HEK293 (cell line): ENCODE measurements around the gene CHST5.

Experiments
- MYNN ChIP-seq: fragments of 450-650 bp; formaldehyde crosslinking; IDR thresholded peaks from 2 replicates; pipeline ENCODE4 v1.5.1; 2016; ENCODE audit warnings: missing biosample characterization, missing genetic modification characterization, borderline replicate concordance
- TCF7L2 ChIP-seq: IDR thresholded peaks from 2 replicates; pipeline ENCODE4 v1.6.1; 2011; ENCODE audit warnings: low read depth, mild to moderate bottlenecking, inconsistent platforms, low read length, moderate library complexity, borderline replicate concordance
- ZNF23 ChIP-seq: fragments of 450-650 bp; formaldehyde crosslinking; IDR thresholded peaks from 2 replicates; pipeline ENCODE4 v1.5.1; 2016; ENCODE audit warnings: missing biosample characterization, missing genetic modification characterization, borderline replicate concordance
- ZNF626 ChIP-seq: fragments of 450-650 bp; sonication (Bioruptor Pico); formaldehyde crosslinking; IDR thresholded peaks from 2 replicates; pipeline ENCODE4 v1.5.1; 2018; ENCODE audit warnings: missing biosample characterization, missing genetic modification characterization, inconsistent platforms
- ZNF658 ChIP-seq: fragments of 450-650 bp; formaldehyde crosslinking; IDR thresholded peaks from 2 replicates; pipeline ENCODE4; 2016; ENCODE audit warnings: missing biosample characterization, missing genetic modification characterization
- ZSCAN30 ChIP-seq: fragments of 450-650 bp; IDR thresholded peaks from 2 replicates; pipeline ENCODE4 v1.5.1; 2018; ENCODE audit warnings: missing biosample characterization, mild to moderate bottlenecking, missing genetic modification characterization, moderate library complexity
- TF ChIP-seq, protein P1 (sequence below): fragments of 450-650 bp; formaldehyde crosslinking; IDR thresholded peaks from 2 replicates; pipeline ENCODE4 v1.5.1; 2016; ENCODE audit warnings: missing biosample characterization, missing genetic modification characterization
- TF ChIP-seq, protein P2 (sequence below): fragments of 450-650 bp; formaldehyde crosslinking; IDR thresholded peaks from 2 replicates; pipeline ENCODE4 v1.5.1; 2016; ENCODE audit warnings: missing biosample characterization, missing genetic modification characterization

GRCh38 chr16:75532142-75532765 lies 3.7 kb downstream of the CHST5 start:
- TF ChIP-seq, protein P1, sequence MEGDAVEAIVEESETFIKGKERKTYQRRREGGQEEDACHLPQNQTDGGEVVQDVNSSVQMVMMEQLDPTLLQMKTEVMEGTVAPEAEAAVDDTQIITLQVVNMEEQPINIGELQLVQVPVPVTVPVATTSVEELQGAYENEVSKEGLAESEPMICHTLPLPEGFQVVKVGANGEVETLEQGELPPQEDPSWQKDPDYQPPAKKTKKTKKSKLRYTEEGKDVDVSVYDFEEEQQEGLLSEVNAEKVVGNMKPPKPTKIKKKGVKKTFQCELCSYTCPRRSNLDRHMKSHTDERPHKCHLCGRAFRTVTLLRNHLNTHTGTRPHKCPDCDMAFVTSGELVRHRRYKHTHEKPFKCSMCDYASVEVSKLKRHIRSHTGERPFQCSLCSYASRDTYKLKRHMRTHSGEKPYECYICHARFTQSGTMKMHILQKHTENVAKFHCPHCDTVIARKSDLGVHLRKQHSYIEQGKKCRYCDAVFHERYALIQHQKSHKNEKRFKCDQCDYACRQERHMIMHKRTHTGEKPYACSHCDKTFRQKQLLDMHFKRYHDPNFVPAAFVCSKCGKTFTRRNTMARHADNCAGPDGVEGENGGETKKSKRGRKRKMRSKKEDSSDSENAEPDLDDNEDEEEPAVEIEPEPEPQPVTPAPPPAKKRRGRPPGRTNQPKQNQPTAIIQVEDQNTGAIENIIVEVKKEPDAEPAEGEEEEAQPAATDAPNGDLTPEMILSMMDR (tag by site-specific recombination): no peak
- TF ChIP-seq MYNN (tag by site-specific recombination) (no peak), ZNF23 (tag by site-specific recombination) (no peak), TCF7L2 (no peak), ZSCAN30 (tag by site-specific recombination) (no peak), ZNF626 (tag by site-specific recombination) (no peak), ZNF658 (tag by site-specific recombination) (no peak)
- TF ChIP-seq, protein P2, sequence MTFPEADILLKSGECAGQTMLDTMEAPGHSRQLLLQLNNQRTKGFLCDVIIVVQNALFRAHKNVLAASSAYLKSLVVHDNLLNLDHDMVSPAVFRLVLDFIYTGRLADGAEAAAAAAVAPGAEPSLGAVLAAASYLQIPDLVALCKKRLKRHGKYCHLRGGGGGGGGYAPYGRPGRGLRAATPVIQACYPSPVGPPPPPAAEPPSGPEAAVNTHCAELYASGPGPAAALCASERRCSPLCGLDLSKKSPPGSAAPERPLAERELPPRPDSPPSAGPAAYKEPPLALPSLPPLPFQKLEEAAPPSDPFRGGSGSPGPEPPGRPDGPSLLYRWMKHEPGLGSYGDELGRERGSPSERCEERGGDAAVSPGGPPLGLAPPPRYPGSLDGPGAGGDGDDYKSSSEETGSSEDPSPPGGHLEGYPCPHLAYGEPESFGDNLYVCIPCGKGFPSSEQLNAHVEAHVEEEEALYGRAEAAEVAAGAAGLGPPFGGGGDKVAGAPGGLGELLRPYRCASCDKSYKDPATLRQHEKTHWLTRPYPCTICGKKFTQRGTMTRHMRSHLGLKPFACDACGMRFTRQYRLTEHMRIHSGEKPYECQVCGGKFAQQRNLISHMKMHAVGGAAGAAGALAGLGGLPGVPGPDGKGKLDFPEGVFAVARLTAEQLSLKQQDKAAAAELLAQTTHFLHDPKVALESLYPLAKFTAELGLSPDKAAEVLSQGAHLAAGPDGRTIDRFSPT (tag by site-specific recombination): no peak
